ENCODE results near the gene PDE7B. TPM values are rescaled to one million over a fixed set of nuclear protein-coding genes. Genes with fewer than 3 reads are reported as not detected.

The PDE7B gene
- total and polyA plus RNA-seq, 2 of the 8 experiments (the other 6 are each of a cell fraction or from before 2014, with no cell fraction given), result not detected

- Histone ChIP-seq H2BK12ac (ENCODE audit: low read depth, low read length) (no peak overlapping the region), H3K14ac (ENCODE audit: insufficient read length) (no peak overlapping the region), H3K23me2 (ENCODE audit: low read depth, low read length) (no peaks in the 10 kb centered on the region), H3K4me1 (replicated peaks in 1 of 4; ENCODE audit: control insufficient read depth in 3 of 4, insufficient read depth in 4 of 4, low read length in 3 of 4) (no peaks in the 10 kb centered on the region; a peak in 1 of 7 replicates), H3K4me3 (ENCODE audit: extremely low read depth in 1 of 4, insufficient read depth in 2 of 4, low read depth in 3 of 4, low read length in 4 of 4) (no peak overlapping the region), H3K79me2 (ENCODE audit: control insufficient read depth in 1 of 2, insufficient read depth in 2 of 2, low read length in 2 of 2) (no peaks in the 10 kb centered on the region), H3K27me3 (replicated peaks in 1 of 4; ENCODE audit: control insufficient read depth in 3 of 4, extremely low read depth in 1 of 4, insufficient read depth in 3 of 4, low read length in 3 of 4) (peaks cover 0 to 9% (median 5%) of the 10 kb centered on the region in 4 experiments; a peak in 4 of 7 replicates), H3K9me3 (ENCODE audit: insufficient read depth in 2 of 2, low read depth in 1 of 2, low read length in 1 of 2) (no peaks in the 10 kb centered on the region), H2BK120ac (replicated peaks; ENCODE audit: low read depth, low read length) (no peak overlapping the region), H4K20me1 (replicated peaks in 1 of 2; ENCODE audit: control insufficient read depth in 1 of 2, insufficient read depth in 2 of 2, low read length in 2 of 2) (no peaks in the 10 kb centered on the region), H2BK15ac (ENCODE audit: low read length) (no peak overlapping the region), H4K8ac (ENCODE audit: extremely low read depth, insufficient read depth, low read length) (no peak overlapping the region), H3K36me3 (ENCODE audit: control insufficient read depth in 2 of 4, insufficient read depth in 4 of 4, low read length in 3 of 4) (no peaks in the 10 kb centered on the region), H3K56ac (replicated peaks; ENCODE audit: insufficient read length, low read depth, low read length) (no peak overlapping the region), H4K5ac (ENCODE audit: insufficient read length, low read depth, low read length) (no peak overlapping the region), H3K9ac (replicated peaks in 1 of 4; ENCODE audit: extremely low read depth in 1 of 4, low read depth in 3 of 4, low read length in 3 of 4) (no peak overlapping the region), H2AFZ (ENCODE audit: low read length) (peak overlapping the region; percentile 25; the same call in 1 of the 2 replicates), H2BK20ac (ENCODE audit: low read length) (no peak overlapping the region), H3K18ac (ENCODE audit: extremely low read depth, low read length) (no peak overlapping the region), H3K23ac (ENCODE audit: insufficient read length) (no peak overlapping the region), H3K4me2 (ENCODE audit: insufficient read depth in 1 of 2, low read depth in 2 of 2, low read length in 2 of 2) (no peak overlapping the region), H2AK5ac (ENCODE audit: low read depth, low read length) (no peak overlapping the region), H3K79me1 (ENCODE audit: low read depth, low read length) (no peaks in the 10 kb centered on the region), H4K91ac (replicated peaks; ENCODE audit: insufficient read length, low read length) (no peak overlapping the region), H3K4ac (replicated peaks; ENCODE audit: insufficient read length, low read depth, low read length) (no peak overlapping the region), H3K27ac (ENCODE audit: low read depth, low read length) (no peak overlapping the region), H2BK5ac (ENCODE audit: low read depth, low read length) (no peak overlapping the region)
- peak; percentile 42 for FAIRE-seq
- ChIA-PET CTCF (ENCODE audit: partially characterized antibody) (interaction anchor here (0.6 to 3.2 kb wide), 4 partner anchors 10 to 890 kb away, joined by 3 to 15 read pairs (median 4); no protein-coding TSS in a partner anchor), POLR2A (ENCODE audit: partially characterized antibody) (interaction anchor here (0.6 to 1.6 kb wide), 2 partner anchors 15 to 735 kb away, joined by 3 to 4 read pairs; no protein-coding TSS in a partner anchor)
- no peak for DNase-seq (ENCODE audit: low read depth in 1 of 2, low spot score in 2 of 2)
- TF ChIP-seq MAX (IDR thresholded peaks at IDR 0.05) (peak; percentile 24; the same call in 1 of the 2 replicates), HDAC2 (IDR thresholded peaks at IDR 0.05; ENCODE audit: borderline replicate concordance in 1 of 2, low read depth in 2 of 2, low read length in 2 of 2) (no peak), CEBPB (IDR thresholded peaks at IDR 0.05; ENCODE audit: low read depth, low read length) (peak; percentile 18; the same call in 1 of the 2 replicates), GTF2F1 (IDR thresholded peaks at IDR 0.05; ENCODE audit: borderline replicate concordance, low read depth, low read length) (no peak)
- WGBS, 2 experiments (ENCODE audit: extremely low coverage in 1 of 2, insufficient coverage in 1 of 2, insufficient read length in 1 of 2, insufficient replicate concordance in 2 of 2, low coverage in 1 of 2, low lambda C conversion rate in 2 of 2, missing lambda C conversion rate in 1 of 2), result 68% methylated on average over 5 of the region's 5 CpGs; no CpG with 5 or more reads in 1 of the 2 experiments
These were observed 262.3 kb downstream of the PDE7B start for GRCh38 chr6:136113736-136114173.

Data from H1 (cell line).